ENCODE measurements around the gene RAB39B. TPM values are rescaled to one million over a fixed set of nuclear protein-coding genes. Genes with fewer than 3 reads are reported as not detected.
"Not testable (repeated sequence)": the region's sequence is repeated elsewhere in the genome, so short reads cannot be mapped to it uniquely, and the experiment has no call there.

The RAB39B gene, protein sequence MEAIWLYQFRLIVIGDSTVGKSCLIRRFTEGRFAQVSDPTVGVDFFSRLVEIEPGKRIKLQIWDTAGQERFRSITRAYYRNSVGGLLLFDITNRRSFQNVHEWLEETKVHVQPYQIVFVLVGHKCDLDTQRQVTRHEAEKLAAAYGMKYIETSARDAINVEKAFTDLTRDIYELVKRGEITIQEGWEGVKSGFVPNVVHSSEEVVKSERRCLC
- 1.3 TPM for total RNA-seq (ENCODE audit: unreplicated experiment)
- long read RNA-seq, partial matches to known transcripts: 0 of 2 reads
- long read RNA-seq, other reads (novel, unspliced or antisense): 0 of 2 reads

DNA sequence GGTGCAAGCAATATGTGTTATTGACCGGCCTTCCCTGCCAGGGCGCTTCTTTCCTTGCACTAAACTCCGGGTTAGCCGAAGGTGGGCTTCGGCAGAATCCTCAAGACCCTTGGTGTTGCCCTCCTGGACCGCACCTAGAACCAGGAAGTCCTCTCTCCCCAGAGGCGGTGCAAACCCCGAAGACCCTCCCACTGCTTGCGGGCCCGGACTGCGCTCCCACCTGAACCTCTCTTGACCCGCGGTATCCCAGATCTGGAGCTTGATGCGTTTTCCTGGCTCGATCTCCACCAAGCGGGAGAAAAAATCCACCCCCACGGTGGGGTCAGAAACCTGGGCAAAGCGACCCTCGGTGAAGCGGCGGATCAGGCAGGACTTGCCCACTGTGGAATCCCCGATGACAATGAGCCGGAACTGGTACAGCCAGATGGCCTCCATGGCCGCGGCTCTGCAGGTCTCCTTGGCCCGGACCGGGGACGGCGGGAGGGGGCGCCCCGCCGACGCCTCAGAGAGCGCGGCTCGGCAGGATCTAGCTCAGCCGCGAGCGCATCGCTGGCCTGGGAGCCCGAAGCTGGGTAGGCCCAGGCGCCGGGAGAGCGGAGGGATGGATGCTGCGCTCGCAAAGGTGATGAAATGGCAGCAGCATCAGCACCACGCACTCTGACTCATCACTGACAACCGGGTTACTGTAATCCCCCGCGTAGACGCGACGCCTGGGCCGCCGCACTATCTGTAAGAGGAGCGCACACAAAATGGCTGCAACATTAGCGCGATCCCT, at the start of gene RAB39B:
Gene RAB39B, minus strand, starts transcription at position 638 of the 775 bp plus-strand sequence. Its CDS starts 203 bp downstream, at position 435.
- no peak within 1 kb of the TSS for H3K27ac Mint-ChIP-seq (ENCODE audit: unreplicated experiment)
- peak within 1 kb of the TSS; percentile 84 for H3K4me3 Mint-ChIP-seq (ENCODE audit: unreplicated experiment)

DNA sequence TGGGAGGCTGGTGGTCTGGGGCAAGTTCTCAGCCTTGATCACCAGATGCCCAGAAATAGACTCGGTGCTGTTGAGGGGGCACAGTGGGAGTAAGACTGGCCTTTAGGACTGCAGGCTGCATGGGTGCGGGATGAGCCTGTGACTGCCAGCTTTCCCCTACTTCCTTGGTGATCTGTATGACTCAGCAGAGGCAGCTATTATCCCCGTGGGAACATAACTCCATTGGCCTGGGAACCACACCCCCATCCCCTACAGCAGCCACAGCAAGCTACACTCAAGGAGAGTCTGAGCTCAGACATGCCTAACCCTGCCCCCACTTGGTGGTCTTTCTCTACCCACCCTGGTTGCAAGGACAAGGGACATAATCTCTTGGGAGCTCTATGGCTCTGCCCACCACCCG, 49.5 kb upstream of the RAB39B start:
- no peaks in the 10 kb centered on the region for H3K36me3 Mint-ChIP-seq (ENCODE audit: low read depth, unreplicated experiment)
- H3K4me3 Mint-ChIP-seq (ENCODE audit: unreplicated experiment): no peak overlapping the region
- H3K27ac Mint-ChIP-seq (ENCODE audit: unreplicated experiment): no peak overlapping the region
- H3K9me3 Mint-ChIP-seq (ENCODE audit: unreplicated experiment): no peaks in the 10 kb centered on the region
- TF ChIP-seq, protein P1, sequence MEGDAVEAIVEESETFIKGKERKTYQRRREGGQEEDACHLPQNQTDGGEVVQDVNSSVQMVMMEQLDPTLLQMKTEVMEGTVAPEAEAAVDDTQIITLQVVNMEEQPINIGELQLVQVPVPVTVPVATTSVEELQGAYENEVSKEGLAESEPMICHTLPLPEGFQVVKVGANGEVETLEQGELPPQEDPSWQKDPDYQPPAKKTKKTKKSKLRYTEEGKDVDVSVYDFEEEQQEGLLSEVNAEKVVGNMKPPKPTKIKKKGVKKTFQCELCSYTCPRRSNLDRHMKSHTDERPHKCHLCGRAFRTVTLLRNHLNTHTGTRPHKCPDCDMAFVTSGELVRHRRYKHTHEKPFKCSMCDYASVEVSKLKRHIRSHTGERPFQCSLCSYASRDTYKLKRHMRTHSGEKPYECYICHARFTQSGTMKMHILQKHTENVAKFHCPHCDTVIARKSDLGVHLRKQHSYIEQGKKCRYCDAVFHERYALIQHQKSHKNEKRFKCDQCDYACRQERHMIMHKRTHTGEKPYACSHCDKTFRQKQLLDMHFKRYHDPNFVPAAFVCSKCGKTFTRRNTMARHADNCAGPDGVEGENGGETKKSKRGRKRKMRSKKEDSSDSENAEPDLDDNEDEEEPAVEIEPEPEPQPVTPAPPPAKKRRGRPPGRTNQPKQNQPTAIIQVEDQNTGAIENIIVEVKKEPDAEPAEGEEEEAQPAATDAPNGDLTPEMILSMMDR (IDR thresholded peaks at IDR 0.05; ENCODE audit: unreplicated experiment): no peak
- H3K4me1 Mint-ChIP-seq (ENCODE audit: unreplicated experiment): peaks cover 6% of the 10 kb centered on the region
- no peak for DNase-seq (ENCODE audit: low spot score)
- no peaks in the 10 kb centered on the region for H3K27me3 Mint-ChIP-seq (ENCODE audit: unreplicated experiment)

More for the DNA sequence above, at the start of gene RAB39B:
- Mint-ChIP-seq H3K27me3 (ENCODE audit: unreplicated experiment) (no peaks in the 10 kb centered on the region), H3K4me1 (ENCODE audit: unreplicated experiment) (peaks cover 7% of the 10 kb centered on the region), H3K9me3 (ENCODE audit: unreplicated experiment) (no peaks in the 10 kb centered on the region), H3K36me3 (ENCODE audit: low read depth, unreplicated experiment) (no peaks in the 10 kb centered on the region)
- peak; percentile 34 for DNase-seq (ENCODE audit: low spot score)
- TF ChIP-seq, protein P1 (IDR thresholded peaks at IDR 0.05; ENCODE audit: unreplicated experiment): no peak

DNA sequence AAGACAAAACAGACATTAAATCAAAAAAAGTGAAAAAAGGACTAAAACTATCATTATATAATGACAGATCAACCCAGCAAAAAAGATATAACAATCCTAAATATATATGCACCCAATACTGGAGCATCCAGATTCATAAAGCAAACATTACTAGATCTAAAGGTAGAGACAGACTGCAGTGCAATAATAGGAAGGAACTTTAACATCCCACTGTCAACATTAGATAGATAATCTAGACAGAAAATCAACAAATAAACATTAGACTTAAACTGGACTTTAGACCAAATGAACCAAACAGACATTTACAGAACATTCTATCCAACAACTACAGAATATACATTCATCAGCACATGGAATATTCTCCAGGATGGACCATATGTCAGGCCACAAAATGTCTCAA, 29.5 kb upstream of the RAB39B start:
- no peak overlapping the region for H3K4me3 Mint-ChIP-seq (ENCODE audit: unreplicated experiment)
- no peaks in the 10 kb centered on the region for H3K4me1 Mint-ChIP-seq (ENCODE audit: unreplicated experiment)
- DNase-seq (ENCODE audit: low spot score): no peak
- H3K9me3 Mint-ChIP-seq (ENCODE audit: unreplicated experiment): no peaks in the 10 kb centered on the region
- no peak overlapping the region for H3K27ac Mint-ChIP-seq (ENCODE audit: unreplicated experiment)
- H3K27me3 Mint-ChIP-seq (ENCODE audit: unreplicated experiment): no peaks in the 10 kb centered on the region
- no peaks in the 10 kb centered on the region for H3K36me3 Mint-ChIP-seq (ENCODE audit: low read depth, unreplicated experiment)
- TF ChIP-seq, protein P1 (IDR thresholded peaks at IDR 0.05; ENCODE audit: unreplicated experiment): no peak

DNA sequence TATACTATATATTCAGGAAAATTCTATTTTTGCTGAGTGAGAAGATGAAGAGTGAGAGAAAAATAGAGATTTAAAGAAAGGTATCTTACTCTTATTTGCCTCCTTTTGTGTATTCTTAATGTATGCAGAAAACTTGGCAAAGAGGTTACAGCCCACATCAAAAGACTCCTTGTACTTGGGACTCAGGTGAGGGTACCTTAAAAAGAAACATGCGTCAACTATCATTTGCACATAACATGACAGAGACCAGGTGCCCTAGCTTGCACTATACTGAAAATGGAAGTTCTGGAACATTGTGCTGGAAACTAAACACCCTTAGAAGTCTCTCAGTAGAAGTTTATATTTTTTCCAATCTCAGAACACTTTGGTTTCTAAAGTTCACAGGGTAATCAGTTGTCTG, 15.6 kb upstream of the RAB39B start:
- Mint-ChIP-seq H3K4me3 (ENCODE audit: unreplicated experiment) (no peak overlapping the region), H3K27me3 (ENCODE audit: unreplicated experiment) (no peaks in the 10 kb centered on the region), H3K4me1 (ENCODE audit: unreplicated experiment) (no peaks in the 10 kb centered on the region), H3K36me3 (ENCODE audit: low read depth, unreplicated experiment) (no peaks in the 10 kb centered on the region), H3K9me3 (ENCODE audit: unreplicated experiment) (no peaks in the 10 kb centered on the region), H3K27ac (ENCODE audit: unreplicated experiment) (no peak overlapping the region)
- TF ChIP-seq, protein P1 (IDR thresholded peaks at IDR 0.05; ENCODE audit: unreplicated experiment): no peak
- DNase-seq (ENCODE audit: low spot score): no peak

DNA sequence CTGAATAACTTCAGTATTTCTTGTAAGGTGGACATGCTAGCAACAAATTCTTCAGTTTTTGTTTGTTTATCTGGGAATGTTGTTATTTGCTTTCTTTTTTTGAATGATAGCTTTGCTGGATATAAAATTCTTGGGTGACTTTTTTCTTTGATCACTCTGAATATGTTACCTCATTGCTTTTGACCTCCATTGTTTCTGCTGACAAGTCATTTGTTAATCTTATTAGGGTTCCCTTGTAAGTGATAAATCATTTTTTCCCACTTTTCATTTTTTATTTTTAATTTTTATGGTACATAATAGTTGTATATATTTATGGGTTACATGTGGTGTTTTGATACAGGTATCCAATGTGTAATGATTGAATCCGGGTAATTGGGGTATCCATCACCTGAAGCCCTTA, 6.7 kb upstream of the RAB39B start:
- no peaks in the 10 kb centered on the region for H3K9me3 Mint-ChIP-seq (ENCODE audit: unreplicated experiment)
- no peak overlapping the region for H3K4me3 Mint-ChIP-seq (ENCODE audit: unreplicated experiment)
- TF ChIP-seq, protein P1 (IDR thresholded peaks at IDR 0.05; ENCODE audit: unreplicated experiment): no peak
- H3K27ac Mint-ChIP-seq (ENCODE audit: unreplicated experiment): no peak overlapping the region
- no peaks in the 10 kb centered on the region for H3K27me3 Mint-ChIP-seq (ENCODE audit: unreplicated experiment)
- no peaks in the 10 kb centered on the region for H3K36me3 Mint-ChIP-seq (ENCODE audit: low read depth, unreplicated experiment)
- H3K4me1 Mint-ChIP-seq (ENCODE audit: unreplicated experiment): no peaks in the 10 kb centered on the region
- DNase-seq (ENCODE audit: low spot score): no peak

DNA sequence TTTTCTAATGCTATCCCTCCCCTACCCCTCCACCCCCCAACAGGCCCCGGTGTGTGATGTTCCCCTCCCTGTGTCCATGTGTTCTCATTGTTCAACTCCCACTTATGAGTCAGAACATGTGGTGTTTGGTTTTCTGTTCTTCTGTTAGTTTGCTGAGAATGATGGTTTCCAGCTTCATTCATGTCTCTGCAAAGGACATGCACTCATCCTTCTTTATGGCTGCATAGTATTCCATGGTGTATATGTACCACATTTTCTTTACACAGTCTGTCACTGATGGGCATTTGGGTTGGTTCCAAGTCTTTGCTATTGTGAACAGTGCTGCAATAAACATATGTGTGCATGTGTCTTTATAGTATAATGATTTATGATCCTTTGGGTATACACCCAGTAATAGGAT, 3.7 kb upstream of the RAB39B start:
- H3K4me3 Mint-ChIP-seq (ENCODE audit: unreplicated experiment); H3K4me1 Mint-ChIP-seq (ENCODE audit: unreplicated experiment); DNase-seq (ENCODE audit: low spot score); H3K9me3 Mint-ChIP-seq (ENCODE audit: unreplicated experiment); H3K36me3 Mint-ChIP-seq (ENCODE audit: low read depth, unreplicated experiment); H3K27me3 Mint-ChIP-seq (ENCODE audit: unreplicated experiment); H3K27ac Mint-ChIP-seq (ENCODE audit: unreplicated experiment): not testable (repeated sequence)

Data from endothelial cell (in vitro differentiated cells).